ENCODE measurements around the gene MYO18A.
A peak's percentile ranks its signal among the peaks of the same experiment; 100 is the strongest.

Gene MYO18A

GRCh38 chr17:29034510-29034909 lies 145.7 kb downstream of the MYO18A start:
- no peak overlapping the region for H3K9ac ChIP-seq (ENCODE audit: low read depth, low read length, poor library complexity)
- no peak overlapping the region for H3K14ac ChIP-seq (ENCODE audit: low read length)
- H2BK120ac ChIP-seq (ENCODE audit: low read depth, low read length) = no peak overlapping the region
- H2AFZ ChIP-seq (ENCODE audit: low read length) = no peak overlapping the region
- H3K4me3 ChIP-seq (ENCODE audit: low read length in 2 of 2) = no peak overlapping the region
- no peaks in the 10 kb centered on the region for H3K27me3 ChIP-seq (ENCODE audit: control insufficient read depth in 3 of 3, insufficient read depth in 3 of 3, low read depth in 1 of 3, low read length in 3 of 3)
- H3K27ac ChIP-seq (replicated peaks; ENCODE audit: low read length) = no peak overlapping the region
- H4K8ac ChIP-seq (ENCODE audit: low read depth, low read length) = no peak overlapping the region
- H4K91ac ChIP-seq (ENCODE audit: low read depth, low read length, poor library complexity) = no peak overlapping the region
- no peaks in the 10 kb centered on the region for H3K36me3 ChIP-seq (replicated peaks in 1 of 2; ENCODE audit: control insufficient read depth in 2 of 2, insufficient read depth in 2 of 2, low read length in 2 of 2)
- peaks cover 12 to 23% of the 10 kb centered on the region in 2 donors for H3K4me1 ChIP-seq (ENCODE audit: control insufficient read depth in 2 of 2, insufficient read depth in 1 of 2, low read depth in 1 of 2, low read length in 2 of 2)
- H3K23ac ChIP-seq (ENCODE audit: low read depth, low read length, poor library complexity) = no peak overlapping the region
- H3K4ac ChIP-seq (ENCODE audit: low read length) = no peak overlapping the region
- WGBS, 2 donors (ENCODE audit: extremely low coverage in 2 of 2, insufficient read length in 2 of 2, insufficient replicate concordance in 1 of 2) = no CpG with 5 or more reads among the region's 1 CpG
- no peak overlapping the region for H2BK12ac ChIP-seq (ENCODE audit: low read length)
- H2AK5ac ChIP-seq (ENCODE audit: low read depth, low read length) = no peak overlapping the region
- no peak overlapping the region for H3K4me2 ChIP-seq (ENCODE audit: insufficient read depth, low read length, poor library complexity, severe bottlenecking)
- no peak overlapping the region for H2BK5ac ChIP-seq (ENCODE audit: low read length)
- peaks cover 10 to 32% of the 10 kb centered on the region in 2 donors for H3K9me3 ChIP-seq (replicated peaks in 1 of 2; ENCODE audit: control insufficient read depth in 2 of 2, insufficient read depth in 1 of 2, low read depth in 1 of 2, low read length in 2 of 2)
- no peak overlapping the region for H2BK15ac ChIP-seq (ENCODE audit: low read length)
- no peak for DNase-seq (ENCODE audit: low spot score)
- H3K79me1 ChIP-seq (ENCODE audit: low read depth, low read length) = no peaks in the 10 kb centered on the region
- H3K18ac ChIP-seq (ENCODE audit: low read length) = no peak overlapping the region

- Histone ChIP-seq H3K23ac (ENCODE audit: low read depth, low read length, poor library complexity) (no peak overlapping the region), H3K14ac (ENCODE audit: low read length) (no peak overlapping the region), H3K18ac (ENCODE audit: low read length) (no peak overlapping the region), H2AK5ac (ENCODE audit: low read depth, low read length) (no peak overlapping the region), H3K4ac (ENCODE audit: low read length) (no peak overlapping the region), H2BK15ac (ENCODE audit: low read length) (no peak overlapping the region), H3K4me1 (ENCODE audit: control insufficient read depth in 2 of 2, insufficient read depth in 1 of 2, low read depth in 1 of 2, low read length in 2 of 2) (peaks cover 9 to 19% of the 10 kb centered on the region in 2 donors), H3K27me3 (ENCODE audit: control insufficient read depth in 3 of 3, insufficient read depth in 3 of 3, low read depth in 1 of 3, low read length in 3 of 3) (no peaks in the 10 kb centered on the region), H2AFZ (ENCODE audit: low read length) (no peak overlapping the region), H3K36me3 (replicated peaks in 1 of 2; ENCODE audit: control insufficient read depth in 2 of 2, insufficient read depth in 2 of 2, low read length in 2 of 2) (no peaks in the 10 kb centered on the region), H2BK12ac (ENCODE audit: low read length) (no peak overlapping the region), H3K4me3 (ENCODE audit: low read length in 2 of 2) (no peak overlapping the region), H3K4me2 (ENCODE audit: insufficient read depth, low read length, poor library complexity, severe bottlenecking) (no peak overlapping the region), H2BK5ac (ENCODE audit: low read length) (no peak overlapping the region), H3K9ac (ENCODE audit: low read depth, low read length, poor library complexity) (no peak overlapping the region), H3K27ac (replicated peaks; ENCODE audit: low read length) (no peak overlapping the region), H4K91ac (ENCODE audit: low read depth, low read length, poor library complexity) (no peak overlapping the region), H4K8ac (ENCODE audit: low read depth, low read length) (no peak overlapping the region), H3K79me1 (ENCODE audit: low read depth, low read length) (no peaks in the 10 kb centered on the region), H2BK120ac (ENCODE audit: low read depth, low read length) (no peak overlapping the region), H3K9me3 (replicated peaks in 1 of 2; ENCODE audit: control insufficient read depth in 2 of 2, insufficient read depth in 1 of 2, low read depth in 1 of 2, low read length in 2 of 2) (peaks cover 10 to 32% of the 10 kb centered on the region in 2 donors)
- WGBS, 2 donors (ENCODE audit: extremely low coverage in 2 of 2, insufficient read length in 2 of 2, insufficient replicate concordance in 1 of 2) = no CpG with 5 or more reads among the region's 6 CpGs
- DNase-seq (ENCODE audit: low spot score) = no peak
These were observed 147.4 kb downstream of the MYO18A start for GRCh38 chr17:29032857-29033197.

- no peaks in the 10 kb centered on the region for H3K79me1 ChIP-seq (ENCODE audit: low read depth, low read length)
- peaks cover 10 to 32% of the 10 kb centered on the region in 2 donors for H3K9me3 ChIP-seq (replicated peaks in 1 of 2; ENCODE audit: control insufficient read depth in 2 of 2, insufficient read depth in 1 of 2, low read depth in 1 of 2, low read length in 2 of 2)
- H4K91ac ChIP-seq (ENCODE audit: low read depth, low read length, poor library complexity) = no peak overlapping the region
- H3K4me1 ChIP-seq (ENCODE audit: control insufficient read depth in 2 of 2, insufficient read depth in 1 of 2, low read depth in 1 of 2, low read length in 2 of 2) = peaks cover 13 to 18% of the 10 kb centered on the region in 2 donors
- H3K27me3 ChIP-seq (ENCODE audit: control insufficient read depth in 3 of 3, insufficient read depth in 3 of 3, low read depth in 1 of 3, low read length in 3 of 3) = no peaks in the 10 kb centered on the region
- H2BK5ac ChIP-seq (ENCODE audit: low read length) = no peak overlapping the region
- no peak overlapping the region for H3K9ac ChIP-seq (ENCODE audit: low read depth, low read length, poor library complexity)
- no peak overlapping the region for H3K27ac ChIP-seq (replicated peaks; ENCODE audit: low read length)
- no peak overlapping the region for H4K8ac ChIP-seq (ENCODE audit: low read depth, low read length)
- H2BK15ac ChIP-seq (ENCODE audit: low read length) = no peak overlapping the region
- WGBS, 2 donors (ENCODE audit: extremely low coverage in 2 of 2, insufficient read length in 2 of 2, insufficient replicate concordance in 1 of 2) = no CpG with 5 or more reads among the region's 11 CpGs
- H2AFZ ChIP-seq (ENCODE audit: low read length) = no peak overlapping the region
- peak overlapping the region; percentile 2 for H3K18ac ChIP-seq (ENCODE audit: low read length)
- H3K4me2 ChIP-seq (ENCODE audit: insufficient read depth, low read length, poor library complexity, severe bottlenecking) = no peak overlapping the region
- H2AK5ac ChIP-seq (ENCODE audit: low read depth, low read length) = no peak overlapping the region
- H3K4me3 ChIP-seq (ENCODE audit: low read length in 2 of 2) = no peak overlapping the region
- H3K4ac ChIP-seq (ENCODE audit: low read length) = no peak overlapping the region
- no peak overlapping the region for H3K14ac ChIP-seq (ENCODE audit: low read length)
- no peak overlapping the region for H3K23ac ChIP-seq (ENCODE audit: low read depth, low read length, poor library complexity)
- no peak overlapping the region for H2BK120ac ChIP-seq (ENCODE audit: low read depth, low read length)
- H3K36me3 ChIP-seq (replicated peaks in 1 of 2; ENCODE audit: control insufficient read depth in 2 of 2, insufficient read depth in 2 of 2, low read length in 2 of 2) = no peaks in the 10 kb centered on the region
- DNase-seq (ENCODE audit: low spot score) = no peak
- H2BK12ac ChIP-seq (ENCODE audit: low read length) = no peak overlapping the region
These were observed 148.0 kb downstream of the MYO18A start for GRCh38 chr17:29032013-29032856.

- DNase-seq (ENCODE audit: low spot score) = no peak
- Histone ChIP-seq H3K4me1 (ENCODE audit: control insufficient read depth in 2 of 2, insufficient read depth in 1 of 2, low read depth in 1 of 2, low read length in 2 of 2) (peaks cover 16 to 17% of the 10 kb centered on the region in 2 donors), H3K36me3 (replicated peaks in 1 of 2; ENCODE audit: control insufficient read depth in 2 of 2, insufficient read depth in 2 of 2, low read length in 2 of 2) (no peaks in the 10 kb centered on the region), H3K18ac (ENCODE audit: low read length) (no peak overlapping the region), H2AK5ac (ENCODE audit: low read depth, low read length) (no peak overlapping the region), H3K9me3 (replicated peaks in 1 of 2; ENCODE audit: control insufficient read depth in 2 of 2, insufficient read depth in 1 of 2, low read depth in 1 of 2, low read length in 2 of 2) (peaks cover 9 to 32% of the 10 kb centered on the region in 2 donors), H3K9ac (ENCODE audit: low read depth, low read length, poor library complexity) (no peak overlapping the region), H3K79me1 (ENCODE audit: low read depth, low read length) (no peaks in the 10 kb centered on the region), H3K4ac (ENCODE audit: low read length) (no peak overlapping the region), H3K27ac (replicated peaks; ENCODE audit: low read length) (no peak overlapping the region), H2BK120ac (ENCODE audit: low read depth, low read length) (no peak overlapping the region), H3K27me3 (ENCODE audit: control insufficient read depth in 3 of 3, insufficient read depth in 3 of 3, low read depth in 1 of 3, low read length in 3 of 3) (no peaks in the 10 kb centered on the region), H2BK15ac (ENCODE audit: low read length) (no peak overlapping the region), H3K14ac (ENCODE audit: low read length) (no peak overlapping the region), H3K23ac (ENCODE audit: low read depth, low read length, poor library complexity) (no peak overlapping the region), H4K8ac (ENCODE audit: low read depth, low read length) (no peak overlapping the region), H3K4me2 (ENCODE audit: insufficient read depth, low read length, poor library complexity, severe bottlenecking) (no peak overlapping the region), H2BK12ac (ENCODE audit: low read length) (no peak overlapping the region), H2AFZ (ENCODE audit: low read length) (no peak overlapping the region), H4K91ac (ENCODE audit: low read depth, low read length, poor library complexity) (no peak overlapping the region), H3K4me3 (ENCODE audit: low read length in 2 of 2) (no peak overlapping the region), H2BK5ac (ENCODE audit: low read length) (no peak overlapping the region)
- no CpG with 5 or more reads among the region's 5 CpGs for WGBS, 2 donors (ENCODE audit: extremely low coverage in 2 of 2, insufficient read length in 2 of 2, insufficient replicate concordance in 1 of 2)
These were observed 148.7 kb downstream of the MYO18A start for GRCh38 chr17:29031488-29031887.

All from neuronal stem cell (in vitro differentiated cells).